ENCODE measurements around the gene MRPL24.
A peak's percentile ranks its signal among the peaks of the same experiment; 100 is the strongest.

MRPL24 gene

GRCh38 chr1:156742017-156742416 lies 1.1 kb upstream of the MRPL24 start:
- DNase-seq (ENCODE audit: low read depth, low spot score), result no peak
- ChIA-PET CTCF (interaction anchor here (1.0 to 4.4 kb wide), 3 partner anchors 15 to 53 kb away, joined by 4 to 36 read pairs (median 10); partner anchors contain the start of genes ISG20L2 and METTL25B), POLR2A (interaction anchor here (1.0 to 2.3 kb wide), 3 partner anchors 10 to 35 kb away, joined by 4 to 16 read pairs (median 12); partner anchors contain the start of genes HDGF, ISG20L2 and METTL25B)
- TF ChIP-seq CTCF (IDR thresholded peaks at IDR 0.05; ENCODE audit: insufficient read depth, low read length, missing control alignments), result no peak
- H3K4me3 ChIP-seq (ENCODE audit: low read depth, low read length), result no peak overlapping the region

GRCh38 chr1:156741481-156741983 lies 644 bp upstream of the MRPL24 start:
- ChIA-PET CTCF (interaction anchor here (0.9 to 4.4 kb wide), 4 partner anchors 11 to 52 kb away, joined by 3 to 36 read pairs (median 7); partner anchors contain the start of genes ISG20L2 and METTL25B), POLR2A (interaction anchor here (0.8 to 2.3 kb wide), 8 partner anchors 8 to 687 kb away, joined by 3 to 21 read pairs (median 4); partner anchors contain the start of genes HDGF, ISG20L2, LAMTOR2 and METTL25B)
- no peak for TF ChIP-seq CTCF (IDR thresholded peaks at IDR 0.05; ENCODE audit: insufficient read depth, low read length, missing control alignments)
- peak overlapping the region; percentile 30; the same call in 1 of the 2 replicates for H3K4me3 ChIP-seq (ENCODE audit: low read depth, low read length)
- DNase-seq (ENCODE audit: low read depth, low spot score), result no peak

- no peak for TF ChIP-seq CTCF (IDR thresholded peaks at IDR 0.05; ENCODE audit: insufficient read depth, low read length, missing control alignments)
- peak overlapping the region; percentile 93 for H3K4me3 ChIP-seq (ENCODE audit: low read depth, low read length)
- no peak for DNase-seq (ENCODE audit: low read depth, low spot score)
- ChIA-PET POLR2A (interaction anchor here (1.2 to 2.3 kb wide), 3 partner anchors 12 to 686 kb away, joined by 3 to 21 read pairs (median 16); partner anchors contain the start of genes ISG20L2, LAMTOR2, METTL25B and PRCC), CTCF (interaction anchor here (2.0 to 4.4 kb wide), 2 partner anchors 14 to 51 kb away, joined by 10 to 36 read pairs; partner anchors contain the start of genes ISG20L2 and METTL25B)
Observed at GRCh38 chr1:156740237-156740740, 599 bp downstream of the MRPL24 start.

GRCh38 chr1:156738916-156739315 lies 2.0 kb downstream of the MRPL24 start:
- H3K4me3 ChIP-seq (ENCODE audit: low read depth, low read length), result no peak overlapping the region
- CTCF ChIA-PET, result interaction anchor here (0.8 to 1.6 kb wide), 6 partner anchors 11 to 189 kb away, joined by 3 to 5 read pairs (median 4); partner anchors contain the start of genes HDGF and METTL25B
- POLR2A ChIA-PET, result interaction anchor here (0.9 kb wide), 1 partner anchor 9 kb away, joined by 4 read pairs; no protein-coding TSS in a partner anchor
- DNase-seq (ENCODE audit: low read depth, low spot score), result no peak
- no peak for TF ChIP-seq CTCF (IDR thresholded peaks at IDR 0.05; ENCODE audit: insufficient read depth, low read length, missing control alignments)

GRCh38 chr1:156738407-156738806 lies 2.5 kb downstream of the MRPL24 start:
- ChIA-PET CTCF (interaction anchor here (0.8 to 1.6 kb wide), 5 partner anchors 11 to 153 kb away, joined by 3 to 5 read pairs (median 4); partner anchors contain the start of genes HDGF and METTL25B), POLR2A (no interaction called here)
- H3K4me3 ChIP-seq (ENCODE audit: low read depth, low read length), result no peak overlapping the region
- DNase-seq (ENCODE audit: low read depth, low spot score), result no peak
- TF ChIP-seq CTCF (IDR thresholded peaks at IDR 0.05; ENCODE audit: insufficient read depth, low read length, missing control alignments), result no peak

All from AG04449 (cell line).